ENCODE measurements around the gene DYRK1A.

DNA sequence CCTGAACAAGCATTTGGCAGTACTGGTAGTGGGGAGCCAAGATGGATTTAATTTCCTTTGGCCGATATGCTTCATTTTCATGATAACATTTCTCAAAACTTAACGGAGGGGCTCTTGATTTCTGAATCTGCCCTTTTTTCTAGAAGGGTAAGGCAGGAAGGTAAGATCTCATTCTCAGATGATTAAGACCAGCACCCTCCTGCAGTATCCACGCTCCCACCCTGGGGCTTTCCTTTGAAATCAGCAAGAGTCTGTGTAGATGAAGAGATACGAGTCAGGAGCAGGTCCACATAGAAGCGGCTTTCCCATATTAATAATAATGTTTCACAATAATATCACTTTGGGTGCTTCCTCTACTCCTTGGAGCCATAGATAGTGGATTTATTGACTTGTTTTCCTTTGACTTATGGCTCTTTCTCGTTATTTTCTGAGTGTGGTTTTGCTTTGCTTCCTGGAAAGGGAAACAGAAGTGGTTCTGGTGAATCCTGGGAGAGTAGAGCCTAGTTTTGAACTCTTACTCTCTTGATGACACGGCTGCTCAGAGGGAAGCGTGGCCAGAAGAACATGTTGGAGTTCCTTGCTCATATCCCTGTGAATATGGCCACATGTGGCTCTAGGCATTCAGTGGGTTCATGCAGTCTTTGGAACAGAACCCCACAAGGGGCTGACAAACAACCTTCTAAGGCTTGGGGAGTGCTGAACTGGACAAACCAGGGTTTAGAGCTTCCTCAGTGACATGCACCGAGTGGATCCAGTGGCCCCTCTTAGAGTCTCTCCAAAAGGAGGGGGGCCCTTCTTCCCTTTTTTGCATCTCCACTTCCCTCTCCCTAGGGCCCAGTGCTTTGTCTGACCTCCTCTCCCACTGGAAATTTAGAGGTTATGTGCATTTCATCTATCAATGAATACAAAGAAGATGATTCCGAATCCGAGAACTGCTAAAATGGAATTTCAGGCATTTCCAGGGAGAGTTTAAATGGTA is 195.7 kb downstream of the DYRK1A start:
- no peak for TF ChIP-seq POLR2A (IDR thresholded peaks at IDR 0.05)
- TF ChIP-seq, protein P1, sequence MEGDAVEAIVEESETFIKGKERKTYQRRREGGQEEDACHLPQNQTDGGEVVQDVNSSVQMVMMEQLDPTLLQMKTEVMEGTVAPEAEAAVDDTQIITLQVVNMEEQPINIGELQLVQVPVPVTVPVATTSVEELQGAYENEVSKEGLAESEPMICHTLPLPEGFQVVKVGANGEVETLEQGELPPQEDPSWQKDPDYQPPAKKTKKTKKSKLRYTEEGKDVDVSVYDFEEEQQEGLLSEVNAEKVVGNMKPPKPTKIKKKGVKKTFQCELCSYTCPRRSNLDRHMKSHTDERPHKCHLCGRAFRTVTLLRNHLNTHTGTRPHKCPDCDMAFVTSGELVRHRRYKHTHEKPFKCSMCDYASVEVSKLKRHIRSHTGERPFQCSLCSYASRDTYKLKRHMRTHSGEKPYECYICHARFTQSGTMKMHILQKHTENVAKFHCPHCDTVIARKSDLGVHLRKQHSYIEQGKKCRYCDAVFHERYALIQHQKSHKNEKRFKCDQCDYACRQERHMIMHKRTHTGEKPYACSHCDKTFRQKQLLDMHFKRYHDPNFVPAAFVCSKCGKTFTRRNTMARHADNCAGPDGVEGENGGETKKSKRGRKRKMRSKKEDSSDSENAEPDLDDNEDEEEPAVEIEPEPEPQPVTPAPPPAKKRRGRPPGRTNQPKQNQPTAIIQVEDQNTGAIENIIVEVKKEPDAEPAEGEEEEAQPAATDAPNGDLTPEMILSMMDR (IDR thresholded peaks at IDR 0.05), result no peak

Measured in uterus (tissue), 2 donors.